CD1c-positive myeloid dendritic cell (primary cell): ENCODE measurements around the gene SUZ12.
"Not testable (repeated sequence)": the region's sequence is repeated elsewhere in the genome, so short reads cannot be mapped to it uniquely, and the experiment has no call there.

Source experiments
- DNase-seq: peaks from one replicate; pipeline ENCODE4 v3.0.0-alpha.2; 2016; ENCODE audit errors: extremely low spot score

Gene SUZ12

DNA sequence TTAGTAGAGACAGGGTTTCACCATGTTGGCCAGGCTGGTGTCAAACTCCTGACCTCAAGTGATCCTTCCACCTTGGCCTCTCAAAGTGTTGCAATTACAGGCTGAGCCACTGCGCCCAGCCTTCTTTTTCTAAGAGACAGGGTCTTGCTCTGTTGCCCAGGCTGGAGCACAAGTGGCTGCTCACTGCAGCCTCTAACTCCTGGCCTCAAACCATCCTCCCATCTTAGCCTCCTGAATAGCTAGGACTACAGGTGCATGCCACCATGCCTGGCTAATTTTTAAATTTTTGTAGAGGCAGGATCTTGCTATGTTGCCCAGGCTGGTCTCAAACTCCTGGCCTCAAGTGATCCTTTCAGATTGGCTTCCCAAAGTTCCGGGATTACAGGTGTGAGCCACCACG is 15.1 kb downstream of the SUZ12 start:
- not testable (repeated sequence) for DNase-seq

DNA sequence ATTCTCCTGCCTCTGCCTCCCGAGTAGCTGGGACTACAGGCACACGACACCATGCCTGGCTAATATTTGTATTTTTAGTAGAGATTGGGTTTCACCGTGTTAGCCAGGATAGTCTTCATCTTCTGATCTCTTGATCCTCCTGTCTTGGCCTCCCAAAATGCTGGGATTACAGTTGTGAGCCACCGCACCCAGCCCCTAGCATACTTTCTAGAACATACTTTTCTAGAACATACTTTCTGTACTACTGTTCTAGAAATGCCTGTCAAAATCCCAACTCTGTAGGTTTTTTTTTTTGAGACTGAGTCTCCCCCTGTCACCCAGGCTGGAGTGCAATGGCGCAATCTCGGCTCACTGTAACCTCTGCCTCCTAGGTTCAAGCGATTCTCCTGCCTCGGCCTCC is 27.3 kb downstream of the SUZ12 start:
- DNase-seq, result not testable (repeated sequence)

DNA sequence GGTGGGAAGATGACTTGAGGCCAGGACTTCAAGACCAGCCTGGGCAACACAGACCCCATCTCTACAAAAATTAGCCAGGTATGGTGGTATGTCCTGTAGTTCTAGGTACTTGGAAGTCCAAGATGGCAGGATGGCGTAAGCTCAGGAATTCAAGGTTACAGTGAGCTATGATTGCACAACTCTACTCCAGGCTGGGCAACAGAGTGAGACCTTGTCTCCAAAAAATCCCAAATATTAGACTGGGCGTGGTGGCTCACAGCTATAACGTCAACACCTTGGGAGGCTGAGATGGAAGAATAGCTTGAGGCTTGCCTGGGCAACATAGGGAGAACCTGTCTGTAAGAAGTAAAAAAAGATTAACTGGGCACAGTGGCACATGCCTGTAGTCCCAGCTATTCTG is 30.8 kb downstream of the SUZ12 start:
- DNase-seq, result no peak

DNA sequence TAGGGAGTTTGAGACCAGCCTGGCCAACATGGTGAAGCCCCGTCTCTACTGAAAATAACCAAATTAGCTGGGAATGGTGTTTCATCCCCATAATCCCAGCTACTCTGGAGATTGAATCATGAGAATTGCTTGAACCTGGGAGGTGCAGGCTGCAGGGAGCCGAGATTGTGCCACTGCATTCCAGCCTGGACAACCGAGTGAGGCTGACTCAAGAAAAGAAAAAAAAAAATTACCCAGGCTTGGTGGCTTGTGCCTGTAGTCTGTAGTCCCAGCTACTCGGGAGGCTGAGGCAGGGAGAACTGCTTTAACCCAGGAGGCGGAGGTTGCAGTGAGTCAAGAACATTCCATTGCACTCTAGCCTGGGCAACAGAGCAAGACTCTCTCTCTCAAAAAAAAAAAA is 33.6 kb downstream of the SUZ12 start:
- not testable (repeated sequence) for DNase-seq

DNA sequence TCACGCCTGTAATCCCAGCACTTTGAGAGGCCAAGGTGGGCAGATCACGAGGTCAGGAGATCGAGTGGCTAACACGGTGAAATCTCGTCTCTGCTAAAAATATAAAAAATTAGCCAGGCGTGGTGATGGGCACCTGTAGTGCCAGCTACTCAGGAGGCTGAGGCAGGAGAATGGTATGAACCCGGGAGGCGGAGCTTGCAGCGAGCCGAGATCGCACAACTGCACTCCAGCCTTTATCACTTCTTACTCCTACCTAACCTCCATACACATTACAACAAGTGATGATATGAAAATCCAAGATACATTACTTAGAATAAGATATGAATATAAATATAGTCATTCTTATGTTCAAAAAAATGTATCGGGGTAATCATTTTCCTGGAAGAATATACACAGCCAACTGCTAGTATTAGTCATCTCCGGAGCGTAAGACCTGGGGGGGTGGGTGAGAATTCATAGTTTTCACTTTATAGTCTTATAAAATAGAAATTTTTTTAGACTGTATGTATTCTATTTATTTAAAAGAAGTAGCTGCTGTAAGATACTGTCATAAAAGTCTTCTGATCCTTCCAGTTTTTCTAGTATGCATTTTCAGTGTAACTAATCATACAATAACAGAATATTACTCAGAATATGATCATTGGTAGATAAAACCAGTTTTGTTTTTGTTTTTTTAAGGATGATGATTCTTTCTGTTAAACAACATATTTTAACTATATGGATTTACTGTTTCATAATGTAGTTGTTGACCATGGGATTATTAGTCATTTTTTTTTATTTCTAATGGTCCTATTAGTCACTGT is 37.7 kb downstream of the SUZ12 start:
- DNase-seq, result not testable (repeated sequence)

DNA sequence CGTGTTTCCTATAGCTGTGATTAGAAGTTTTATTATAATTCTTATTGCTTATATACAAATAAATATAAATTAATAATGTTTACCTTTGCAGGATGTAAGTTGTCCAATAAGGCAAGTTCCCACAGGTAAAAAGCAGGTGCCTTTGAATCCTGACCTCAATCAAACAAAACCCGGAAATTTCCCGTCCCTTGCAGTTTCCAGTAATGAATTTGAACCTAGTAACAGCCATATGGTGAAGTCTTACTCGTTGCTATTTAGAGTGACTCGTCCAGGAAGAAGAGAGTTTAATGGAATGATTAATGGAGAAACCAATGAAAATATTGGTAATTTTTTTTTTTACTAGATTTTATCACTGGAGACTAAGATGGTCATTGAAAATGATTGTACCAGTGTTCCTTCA is 38.6 kb downstream of the SUZ12 start:
- DNase-seq, result not testable (repeated sequence)

DNA sequence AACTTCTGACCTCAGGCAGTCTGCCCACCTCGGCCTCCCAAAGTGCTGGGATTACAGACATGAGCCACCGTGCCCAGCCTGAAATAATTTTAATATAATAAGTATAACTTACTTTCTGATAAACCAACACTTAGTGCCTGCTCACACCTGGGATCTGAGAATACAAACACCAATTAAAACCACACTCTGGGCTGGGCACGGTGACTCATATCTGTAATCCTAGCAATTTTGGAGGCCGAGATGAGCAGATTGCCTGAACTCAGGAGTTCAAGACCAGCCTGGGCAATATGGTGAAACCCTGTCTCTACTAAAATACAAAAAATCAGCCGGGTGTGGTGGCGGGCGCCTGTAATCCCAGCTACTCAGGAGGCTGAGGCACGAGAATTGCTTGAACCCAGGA is 55.0 kb downstream of the SUZ12 start:
- not testable (repeated sequence) for DNase-seq

DNA sequence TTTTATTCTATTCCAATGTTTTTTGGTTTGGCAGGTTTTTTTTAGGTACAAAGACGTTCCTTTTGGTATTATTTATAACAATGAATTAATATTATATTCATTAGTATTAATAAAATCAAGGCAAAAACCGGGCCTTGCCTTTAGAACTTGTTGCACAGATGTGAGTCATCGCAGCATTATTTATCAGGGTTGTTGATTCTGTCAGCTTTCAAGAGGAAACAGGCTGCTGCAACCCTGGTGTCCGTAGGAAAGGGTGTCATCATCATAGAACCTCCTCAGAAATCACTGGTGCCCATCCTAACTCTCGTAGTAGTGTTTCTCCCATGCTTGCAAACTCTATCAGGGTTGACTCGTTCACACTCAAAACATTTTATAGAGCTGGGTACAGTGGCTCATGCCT is 60.2 kb downstream of the SUZ12 start:
- no peak for DNase-seq

DNA sequence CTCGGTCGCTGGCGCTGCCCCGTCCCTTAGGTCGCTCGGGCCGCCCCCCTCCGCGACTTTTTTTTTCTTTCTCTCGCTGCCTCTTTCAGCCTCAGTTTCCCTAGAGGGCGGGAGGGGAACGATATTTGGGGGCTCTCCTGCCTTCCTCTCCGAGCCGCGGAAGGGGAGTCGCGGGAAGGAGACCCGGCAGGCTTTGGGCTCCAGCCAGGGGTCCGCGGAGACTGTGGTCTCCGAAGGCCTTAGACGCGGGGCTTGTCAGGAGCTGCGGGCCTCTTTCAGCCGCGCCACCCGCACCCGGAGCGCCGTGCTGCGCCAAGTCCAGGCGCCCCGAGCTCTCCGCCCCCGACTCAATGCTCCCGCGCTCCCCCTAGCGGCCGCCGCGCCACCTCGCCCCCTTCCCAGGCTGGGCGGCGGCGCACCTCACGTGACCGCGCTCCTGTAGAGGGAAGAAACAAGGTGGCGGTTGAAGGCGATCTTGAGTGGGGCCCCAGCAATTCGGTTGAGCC is 70.2 kb downstream of the SUZ12 start, which contains the start of gene LRRC37B:
TSS of gene LRRC37B (plus strand) at position 427 of the 506 bp plus-strand sequence. CDS start 14,010 bp downstream, outside the sequence.
- peak; percentile 93 for DNase-seq

DNA sequence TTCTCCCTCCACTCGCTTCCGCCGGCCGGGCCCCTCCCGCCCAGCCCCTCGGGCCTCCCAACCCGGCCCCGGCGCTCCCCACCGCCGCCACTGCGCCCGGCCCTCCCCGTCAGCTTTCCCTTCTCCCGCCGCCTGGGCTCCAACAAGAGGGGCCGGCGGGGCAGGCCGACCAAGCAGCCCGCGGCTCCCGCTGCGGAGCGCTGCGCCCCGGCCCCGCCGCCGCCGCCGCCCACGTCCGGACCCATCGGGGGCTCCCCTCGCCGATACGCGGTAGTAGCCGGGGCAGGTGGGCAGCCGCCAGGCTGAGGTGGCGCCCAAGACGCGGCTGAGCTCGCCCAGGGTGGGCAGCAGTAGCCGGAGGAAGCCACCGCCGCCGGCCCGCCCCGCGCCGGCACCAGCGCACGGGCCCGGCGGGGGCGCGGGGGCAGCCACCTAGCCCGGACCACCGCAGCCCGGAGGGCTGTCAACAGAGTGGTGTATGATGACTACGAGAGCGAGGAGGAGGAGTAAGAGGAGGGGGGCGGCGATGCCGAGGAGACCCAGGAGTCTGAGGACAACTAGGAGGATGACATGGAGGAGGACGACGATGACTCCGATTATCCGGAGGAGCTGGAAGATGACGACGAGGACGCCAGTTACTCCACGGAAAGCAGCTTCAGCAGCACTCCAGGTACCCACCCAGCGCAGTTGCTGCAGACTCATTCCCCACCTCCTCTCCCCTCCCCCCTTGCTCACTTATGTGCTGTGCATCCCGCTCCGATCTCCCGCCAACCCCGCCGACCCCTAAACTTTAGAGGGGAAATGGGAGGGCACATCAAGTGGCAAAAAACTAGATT is 70.9 kb downstream of the SUZ12 start:
- peak; percentile 9 for DNase-seq

DNA sequence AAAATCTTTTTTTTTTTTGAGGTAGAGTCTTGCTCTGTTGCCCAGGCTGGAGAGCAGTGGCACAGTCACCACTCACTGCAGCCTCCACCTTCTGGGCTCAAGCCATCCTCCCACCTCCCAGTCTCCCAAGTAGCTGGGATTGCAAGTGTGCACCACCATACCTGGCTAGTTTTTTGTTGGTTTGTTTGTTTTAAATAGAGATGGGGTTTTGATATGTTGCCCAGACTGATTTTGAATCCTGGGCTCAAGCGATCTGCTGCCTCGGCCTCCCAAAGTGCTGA is 72.4 kb downstream of the SUZ12 start:
- DNase-seq, result no peak

DNA sequence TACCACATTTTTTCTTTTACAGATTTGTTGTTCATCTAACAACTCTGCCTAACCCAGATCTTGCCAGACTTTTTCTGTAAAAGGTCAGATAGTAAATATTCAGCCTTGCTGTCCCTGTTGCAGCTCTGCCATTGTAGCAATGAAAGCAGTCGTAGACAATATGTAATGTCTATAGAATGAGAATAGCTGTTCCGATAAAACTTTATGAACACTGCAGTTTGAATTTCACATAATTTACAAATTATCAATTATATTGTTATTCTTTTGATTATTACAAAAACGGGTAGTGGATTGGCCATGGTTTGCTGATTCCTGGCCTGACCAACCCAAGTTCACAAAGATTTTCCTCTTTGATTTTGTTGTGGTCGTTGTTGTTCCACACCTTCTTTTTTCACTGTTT is 73.3 kb downstream of the SUZ12 start:
- no peak for DNase-seq

DNA sequence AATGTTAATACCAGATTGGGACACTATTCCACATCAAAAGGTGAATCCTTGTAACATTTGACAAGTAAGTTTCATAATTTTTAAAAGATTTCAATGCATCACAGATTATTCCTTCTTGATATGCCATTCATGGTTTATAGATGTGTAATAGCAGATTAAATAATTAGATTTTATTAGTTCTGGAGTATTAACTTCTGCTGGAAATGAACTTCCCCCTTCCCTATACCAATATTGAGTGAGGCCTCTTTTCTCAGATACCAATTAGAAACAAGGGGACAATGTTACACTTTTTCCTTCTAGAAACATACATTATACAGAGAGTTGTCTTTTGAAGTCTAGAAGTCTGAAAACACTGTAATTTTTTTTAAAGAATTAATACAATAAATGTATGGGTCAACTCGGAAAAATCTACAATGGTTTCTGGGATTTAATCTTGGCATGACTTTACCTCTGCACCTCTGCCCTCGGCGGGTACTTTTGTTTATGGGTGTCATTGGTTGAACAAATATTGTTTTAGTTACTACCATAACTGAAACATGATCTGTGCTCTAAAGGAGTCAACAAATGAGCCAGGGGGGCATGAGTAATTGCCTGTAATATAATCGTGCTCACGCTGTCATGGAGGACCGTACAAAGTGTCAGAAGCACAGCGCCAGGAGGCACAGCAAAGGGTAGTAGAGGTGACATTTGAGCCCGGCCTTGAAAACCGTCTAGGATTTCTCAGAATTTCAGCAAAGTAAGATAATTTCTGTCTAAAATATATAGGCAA is 78.6 kb downstream of the SUZ12 start:
- DNase-seq, result no peak

DNA sequence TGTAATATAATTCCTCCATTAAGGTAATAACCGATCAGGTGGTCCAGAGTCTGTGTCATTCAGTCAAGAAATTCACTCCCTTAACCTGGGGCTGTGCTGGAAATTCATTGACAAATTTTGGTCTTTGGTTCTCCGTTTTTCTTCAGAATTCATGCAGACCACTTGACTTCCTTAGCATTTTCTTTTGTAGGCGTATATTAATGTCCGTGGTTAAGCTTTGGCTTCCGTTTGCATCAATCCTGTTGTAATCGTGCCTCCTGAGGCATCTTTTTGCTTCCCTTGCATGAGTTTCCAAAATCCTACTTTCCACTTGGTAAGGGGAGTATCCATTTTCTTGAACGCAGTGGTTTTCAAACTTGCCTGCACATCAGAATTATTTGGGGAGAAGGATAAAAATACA is 79.4 kb downstream of the SUZ12 start:
- DNase-seq, result peak; percentile 64

DNA sequence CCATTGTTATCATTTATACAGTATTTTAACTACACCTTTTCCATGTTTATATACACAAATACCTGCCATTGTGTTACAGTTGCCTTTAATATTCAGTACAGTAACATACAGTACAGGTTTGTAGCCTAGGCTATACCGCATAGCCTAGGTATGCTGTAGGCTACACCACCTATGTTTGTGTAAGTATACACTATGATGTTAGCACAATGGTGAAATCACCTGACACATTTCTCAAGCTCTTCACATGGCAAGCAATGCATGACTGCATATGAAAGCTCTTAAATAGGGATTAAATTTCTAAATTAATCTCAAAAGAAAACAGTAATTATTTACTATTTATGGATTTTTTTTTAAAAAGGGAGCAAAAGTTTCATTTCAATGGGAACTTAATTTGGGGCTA is 82.4 kb downstream of the SUZ12 start:
- DNase-seq, result no peak

DNA sequence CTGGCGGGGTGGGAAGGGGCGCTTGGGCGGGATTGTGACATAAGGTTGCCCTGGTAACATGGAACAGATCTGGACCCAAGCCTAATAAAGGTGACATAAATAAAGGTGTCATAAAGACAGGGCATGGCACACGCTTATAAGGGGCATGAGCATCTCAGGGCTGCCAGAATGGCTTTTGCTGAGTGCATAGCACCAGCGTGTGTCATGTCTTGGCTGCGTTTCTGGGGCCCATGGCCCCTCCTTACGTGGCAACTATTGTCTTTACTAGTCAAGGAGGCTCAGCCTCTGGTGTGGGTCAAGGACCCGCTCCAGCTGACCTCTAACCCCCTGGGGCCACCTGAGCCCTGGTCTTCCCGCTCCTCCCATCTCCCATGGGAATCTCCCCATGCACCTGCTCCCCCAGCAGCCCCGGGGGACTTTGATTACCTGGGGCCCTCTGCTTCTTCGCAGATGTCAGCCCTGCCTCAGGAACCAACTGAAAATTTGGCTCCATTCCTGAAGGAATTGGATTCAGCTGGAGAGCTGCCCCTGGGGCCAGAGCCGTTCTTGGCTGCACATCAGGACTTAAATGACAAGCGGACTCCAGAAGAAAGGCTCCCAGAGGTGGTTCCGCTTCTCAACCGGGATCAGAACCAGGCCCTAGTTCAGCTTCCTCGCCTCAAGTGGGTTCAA is 84.3 kb downstream of the SUZ12 start:
- no peak for DNase-seq

DNA sequence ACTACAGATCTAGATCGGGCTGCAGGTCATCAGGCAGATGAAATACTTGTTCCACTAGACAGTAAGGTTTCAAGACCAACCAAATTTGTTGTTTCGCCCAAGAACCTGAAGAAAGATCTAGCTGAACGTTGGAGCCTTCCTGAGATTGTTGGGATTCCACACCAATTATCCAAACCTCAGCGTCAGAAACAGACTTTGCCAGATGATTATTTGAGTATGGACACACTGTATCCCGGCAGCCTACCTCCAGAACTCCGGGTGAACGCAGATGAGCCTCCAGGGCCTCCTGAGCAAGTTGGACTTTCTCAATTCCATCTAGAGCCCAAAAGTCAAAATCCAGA is 84.8 kb downstream of the SUZ12 start:
- no peak for DNase-seq

DNA sequence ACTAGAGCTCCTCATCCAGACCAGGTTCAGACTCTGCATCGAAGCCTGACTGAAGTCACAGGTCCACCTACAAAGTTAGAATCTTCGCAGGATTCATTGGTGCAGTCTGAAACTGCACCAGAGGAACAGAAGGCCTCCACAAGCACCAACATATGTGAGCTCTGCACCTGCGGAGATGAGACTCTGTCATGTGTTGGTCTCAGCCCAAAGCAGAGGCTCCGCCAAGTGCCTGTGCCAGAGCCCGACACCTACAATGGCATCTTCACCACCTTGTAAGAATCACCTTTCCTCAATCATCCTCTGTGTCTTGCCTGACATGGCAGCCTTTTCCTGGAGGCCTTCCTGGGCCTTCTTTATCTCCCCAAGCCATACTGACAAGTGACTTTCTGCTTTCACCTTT is 85.7 kb downstream of the SUZ12 start:
- DNase-seq, result not testable (repeated sequence)

DNA sequence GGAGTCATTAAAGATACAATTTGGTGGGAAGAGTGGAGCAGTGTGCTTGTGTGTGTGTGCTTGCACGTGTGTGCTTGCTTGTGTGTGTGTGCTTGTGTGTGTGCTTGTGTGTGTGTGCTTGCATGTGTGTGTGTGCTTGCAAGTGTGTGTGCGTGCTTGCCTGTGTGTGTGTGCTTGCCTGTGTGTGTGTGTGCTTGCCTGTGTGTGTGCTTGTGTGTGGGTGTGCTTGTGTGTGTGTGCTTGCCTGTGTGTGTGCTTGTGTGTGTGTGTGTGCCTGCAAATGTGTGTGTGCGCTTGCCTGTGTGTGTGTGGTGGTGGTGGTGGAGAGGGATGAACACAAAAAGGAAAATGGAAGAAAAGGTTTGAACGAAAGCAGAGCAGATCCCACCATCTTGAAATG is 90.5 kb downstream of the SUZ12 start:
- not testable (repeated sequence) for DNase-seq

DNA sequence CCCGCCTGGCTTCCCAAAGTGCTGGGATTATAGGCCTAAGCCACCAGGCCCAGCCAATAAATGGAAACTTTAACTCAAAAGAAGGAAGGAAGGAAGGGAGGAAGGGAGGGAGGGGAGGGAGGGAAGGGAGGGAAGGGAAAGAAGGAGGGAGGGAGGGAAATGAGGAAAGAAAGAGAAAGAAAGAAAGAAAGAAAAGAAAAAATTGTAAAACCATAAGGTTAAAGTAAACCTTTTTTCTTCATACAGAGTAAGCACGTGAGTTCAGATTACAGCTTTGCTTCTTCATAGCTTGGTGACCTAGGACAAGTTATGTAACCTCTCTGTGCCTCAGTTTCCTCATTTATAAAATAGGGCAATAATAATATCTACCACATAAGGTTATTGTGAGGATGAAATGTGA is 96.4 kb downstream of the SUZ12 start:
- DNase-seq, result no peak

DNA sequence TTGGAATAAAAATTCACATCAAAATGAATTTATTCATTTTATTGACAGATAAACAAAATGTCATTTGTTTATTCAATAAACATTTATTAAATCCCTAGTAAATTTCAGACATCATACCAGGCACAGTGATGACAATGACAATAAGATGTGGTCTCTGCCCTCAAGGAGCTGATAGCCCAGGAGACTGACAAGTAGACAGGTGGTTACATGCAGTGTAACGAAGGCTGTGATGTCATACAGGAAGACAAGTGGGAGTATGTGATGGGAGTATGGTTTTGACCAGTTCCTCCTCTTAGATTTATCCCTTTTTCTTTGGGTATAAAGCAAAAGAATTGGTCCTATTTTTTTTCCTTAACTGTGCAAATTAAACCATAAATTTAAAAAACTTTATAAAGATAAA is 97.0 kb downstream of the SUZ12 start:
- DNase-seq, result peak; percentile 21

DNA sequence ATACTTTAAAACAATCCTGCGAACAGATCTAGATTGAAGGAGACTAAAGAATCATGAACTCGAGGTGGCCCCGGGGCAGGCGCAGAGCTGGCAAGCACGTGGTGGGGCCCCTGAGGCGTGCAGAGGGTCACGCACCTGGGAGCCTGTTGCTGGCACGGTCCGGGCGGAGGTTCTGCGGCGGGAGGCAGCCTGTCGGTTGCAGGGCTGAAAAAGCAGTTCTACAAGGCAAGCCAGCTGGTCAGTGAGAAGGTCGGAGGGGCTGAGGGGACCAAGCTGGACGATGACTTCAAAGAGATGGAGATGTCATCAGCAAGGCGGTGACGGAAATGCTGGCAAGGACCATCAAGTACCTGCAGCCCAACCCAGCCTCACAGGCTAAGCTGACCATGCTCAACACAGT is 103.4 kb downstream of the SUZ12 start:
- not testable (repeated sequence) for DNase-seq
